Cardiac muscle cell (in vitro differentiated cells and primary cell): ENCODE measurements around the gene MARS1. TPM values are rescaled to one million over a fixed set of nuclear protein-coding genes. Genes with fewer than 3 reads are reported as not detected.

Experiments
- DNase-seq, 2 donors: peaks; one replicate each; pipeline versions ENCODE4 v3.0.0 to v3.0.0-alpha.2; 2010 to 2017; ENCODE audit warnings: low read depth in 1 of 2, low spot score in 1 of 2
- H3K27ac ChIP-seq: fragments of 200-600 bp; sonication (generic); 2 replicates; pipeline ENCODE4 v1.5.1; 2016
- H3K27me3 ChIP-seq: fragments of 200-600 bp; sonication (generic); 2 replicates; pipeline ENCODE4 v1.6.0; 2016; ENCODE audit warnings: control low read depth
- H3K36me3 ChIP-seq: fragments of 200-600 bp; sonication (generic); 2 replicates; pipeline ENCODE4 v1.5.1; 2016; ENCODE audit warnings: control low read depth
- H3K4me1 ChIP-seq: fragments of 200-600 bp; sonication (generic); 2 replicates; pipeline ENCODE4 v1.8.1; 2017; ENCODE audit warnings: low read depth, mild to moderate bottlenecking, mixed run types
- H3K4me3 ChIP-seq: fragments of 200-600 bp; sonication (generic); 2 replicates; pipeline ENCODE4 v1.5.1; 2016; ENCODE audit warnings: mild to moderate bottlenecking
- H3K9me3 ChIP-seq: fragments of 200-600 bp; sonication (generic); 2 replicates; pipeline ENCODE4 v1.5.1; 2017; ENCODE audit warnings: low read depth, mild to moderate bottlenecking, control low read depth
- polyA plus RNA-seq: library from polyadenylated mRNA; unstranded; fragments of >200 nt; fragmentation: Nextera tagmentation; extraction: Ambion mirVana; gene quantifications from 2 replicates; pipeline ENCODE4 v1.2.1, GENCODE V29; 2016
- total RNA-seq: library from RNA; depleted of rRNA; stranded (reverse); fragments of >200 nt; gene quantifications from 2 replicates; pipeline ENCODE4 v1.2.3, GENCODE V29; 2016
- TF ChIP-seq, protein P1 (sequence below): IDR thresholded peaks from 2 replicates; pipeline ENCODE4 v1.5.1; 2012; ENCODE audit warnings: low read depth, mild to moderate bottlenecking, low read length

MARS1 gene
- total and polyA plus RNA-seq, 2 experiments from 2014 or later: 76.7 to 190 TPM

DNA sequence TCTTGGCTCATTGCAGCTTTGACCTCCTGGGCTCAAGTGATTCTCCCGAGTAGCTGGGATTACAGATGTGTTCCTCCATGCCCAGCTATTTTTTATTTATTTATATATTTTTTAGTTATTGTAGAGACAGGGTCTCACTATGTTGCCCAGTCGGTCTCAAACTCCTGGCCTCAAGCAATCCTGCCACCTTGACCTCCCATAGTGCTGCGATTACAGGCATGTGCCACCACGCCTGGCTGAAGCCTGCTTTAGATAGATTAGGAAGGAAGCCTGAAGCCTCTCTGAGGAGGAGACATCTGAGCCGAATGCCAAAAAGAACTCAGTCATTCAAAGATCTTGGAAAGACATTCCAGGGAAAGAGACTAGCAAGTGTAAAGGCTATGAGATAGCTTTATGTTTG is 43.1 kb upstream of the MARS1 start:
- no peaks in the 10 kb centered on the region for H3K4me1 ChIP-seq
- DNase-seq: no peak
- H3K27ac ChIP-seq: no peak overlapping the region
- H3K36me3 ChIP-seq: no peaks in the 10 kb centered on the region
- H3K9me3 ChIP-seq: no peaks in the 10 kb centered on the region
- H3K27me3 ChIP-seq: no peaks in the 10 kb centered on the region
- TF ChIP-seq, protein P1, sequence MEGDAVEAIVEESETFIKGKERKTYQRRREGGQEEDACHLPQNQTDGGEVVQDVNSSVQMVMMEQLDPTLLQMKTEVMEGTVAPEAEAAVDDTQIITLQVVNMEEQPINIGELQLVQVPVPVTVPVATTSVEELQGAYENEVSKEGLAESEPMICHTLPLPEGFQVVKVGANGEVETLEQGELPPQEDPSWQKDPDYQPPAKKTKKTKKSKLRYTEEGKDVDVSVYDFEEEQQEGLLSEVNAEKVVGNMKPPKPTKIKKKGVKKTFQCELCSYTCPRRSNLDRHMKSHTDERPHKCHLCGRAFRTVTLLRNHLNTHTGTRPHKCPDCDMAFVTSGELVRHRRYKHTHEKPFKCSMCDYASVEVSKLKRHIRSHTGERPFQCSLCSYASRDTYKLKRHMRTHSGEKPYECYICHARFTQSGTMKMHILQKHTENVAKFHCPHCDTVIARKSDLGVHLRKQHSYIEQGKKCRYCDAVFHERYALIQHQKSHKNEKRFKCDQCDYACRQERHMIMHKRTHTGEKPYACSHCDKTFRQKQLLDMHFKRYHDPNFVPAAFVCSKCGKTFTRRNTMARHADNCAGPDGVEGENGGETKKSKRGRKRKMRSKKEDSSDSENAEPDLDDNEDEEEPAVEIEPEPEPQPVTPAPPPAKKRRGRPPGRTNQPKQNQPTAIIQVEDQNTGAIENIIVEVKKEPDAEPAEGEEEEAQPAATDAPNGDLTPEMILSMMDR: no peak
- H3K4me3 ChIP-seq: no peak overlapping the region

DNA sequence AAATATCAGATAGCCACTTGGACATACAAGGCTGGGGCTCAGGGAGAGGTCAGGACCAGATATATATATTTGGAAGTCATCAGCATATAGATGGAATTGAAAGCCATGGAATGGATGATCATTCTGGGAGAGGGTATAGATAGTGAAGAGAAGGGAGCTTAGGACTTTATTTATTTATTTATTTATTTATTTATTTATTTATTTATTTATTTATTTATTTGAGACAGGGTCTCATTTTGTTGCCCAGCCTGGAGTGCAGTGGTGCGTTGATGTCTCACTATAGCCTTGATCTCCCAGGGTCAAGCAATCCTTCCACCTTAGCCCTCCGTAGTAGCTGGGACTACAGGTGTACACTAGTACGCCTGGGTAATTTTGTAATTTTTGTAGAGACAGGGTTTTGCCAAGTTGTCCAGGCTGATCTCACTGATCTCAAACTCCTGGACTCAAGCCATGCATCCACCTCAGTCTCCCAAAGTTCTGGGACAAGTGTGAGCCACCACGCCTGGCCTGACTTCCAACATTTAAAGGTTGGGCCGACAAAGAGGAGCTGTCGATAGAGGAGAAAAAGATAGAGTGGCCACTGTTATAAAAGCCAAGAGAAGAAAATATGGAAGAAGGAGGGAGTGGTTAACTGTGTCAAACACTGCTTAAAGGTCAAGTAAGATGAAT is 41.4 kb upstream of the MARS1 start:
- Histone ChIP-seq H3K36me3 (no peaks in the 10 kb centered on the region), H3K9me3 (no peaks in the 10 kb centered on the region), H3K27me3 (no peaks in the 10 kb centered on the region), H3K27ac (no peak overlapping the region), H3K4me3 (no peak overlapping the region), H3K4me1 (peaks cover 4% of the 10 kb centered on the region)
- DNase-seq: no peak
- TF ChIP-seq, protein P1: no peak

DNA sequence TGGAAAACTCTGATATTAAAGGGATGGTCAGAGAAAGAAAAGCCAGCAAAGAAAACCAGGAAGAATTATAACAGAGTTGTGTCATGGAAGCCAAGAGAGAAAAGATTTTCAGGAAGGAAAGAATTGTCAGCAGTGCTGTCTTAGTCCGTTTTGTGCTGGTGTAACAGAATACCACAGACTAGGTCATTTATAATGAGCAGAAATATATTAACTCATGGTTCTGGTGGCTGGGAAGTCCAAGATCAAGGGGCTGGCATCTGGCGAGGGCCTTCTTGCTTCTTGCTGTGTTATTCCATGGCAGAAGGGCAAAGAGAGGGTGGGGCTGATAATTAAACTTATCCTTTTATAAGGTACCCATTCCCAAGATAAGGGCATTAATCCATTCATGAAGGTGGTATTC is 39.2 kb upstream of the MARS1 start:
- no peak overlapping the region for H3K4me3 ChIP-seq
- TF ChIP-seq, protein P1: no peak
- H3K27ac ChIP-seq: no peak overlapping the region
- no peak for DNase-seq
- H3K9me3 ChIP-seq: no peaks in the 10 kb centered on the region
- peaks cover 13% of the 10 kb centered on the region for H3K4me1 ChIP-seq
- H3K27me3 ChIP-seq: no peaks in the 10 kb centered on the region
- no peaks in the 10 kb centered on the region for H3K36me3 ChIP-seq

DNA sequence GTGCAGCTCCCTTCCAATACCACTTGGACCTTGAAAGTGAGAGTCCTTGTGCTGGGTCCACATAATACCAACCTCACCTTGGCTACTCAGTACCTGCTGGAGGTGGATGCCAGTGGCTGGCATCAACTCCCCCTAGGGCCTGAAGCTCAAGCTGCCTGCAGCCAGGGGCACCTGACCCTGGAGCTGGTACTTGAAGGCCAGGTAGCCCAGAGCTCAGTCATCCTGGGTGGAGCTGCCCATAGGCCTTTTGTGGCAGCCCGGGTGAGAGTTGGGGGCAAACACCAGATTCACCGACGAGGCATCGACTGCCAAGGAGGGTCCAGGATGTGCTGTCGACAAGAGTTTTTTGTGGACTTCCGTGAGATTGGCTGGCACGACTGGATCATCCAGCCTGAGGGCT is 38.5 kb upstream of the MARS1 start:
- TF ChIP-seq, protein P1: no peak
- DNase-seq: no peak
- Histone ChIP-seq H3K27ac (no peak overlapping the region), H3K36me3 (no peaks in the 10 kb centered on the region), H3K4me3 (no peak overlapping the region), H3K4me1 (peaks cover 13% of the 10 kb centered on the region), H3K27me3 (no peaks in the 10 kb centered on the region), H3K9me3 (no peaks in the 10 kb centered on the region)

DNA sequence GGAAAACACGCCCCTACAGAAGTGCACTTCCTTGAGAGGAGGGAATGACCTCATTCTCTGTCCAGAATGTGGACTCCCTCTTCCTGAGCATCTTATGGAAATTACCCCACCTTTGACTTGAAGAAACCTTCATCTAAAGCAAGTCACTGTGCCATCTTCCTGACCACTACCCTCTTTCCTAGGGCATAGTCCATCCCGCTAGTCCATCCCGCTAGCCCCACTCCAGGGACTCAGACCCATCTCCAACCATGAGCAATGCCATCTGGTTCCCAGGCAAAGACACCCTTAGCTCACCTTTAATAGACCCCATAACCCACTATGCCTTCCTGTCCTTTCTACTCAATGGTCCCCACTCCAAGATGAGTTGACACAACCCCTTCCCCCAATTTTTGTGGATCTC is 37.8 kb upstream of the MARS1 start:
- Histone ChIP-seq H3K27me3 (no peaks in the 10 kb centered on the region), H3K27ac (no peak overlapping the region), H3K36me3 (no peaks in the 10 kb centered on the region), H3K9me3 (no peaks in the 10 kb centered on the region), H3K4me1 (peaks cover 16% of the 10 kb centered on the region), H3K4me3 (no peak overlapping the region)
- DNase-seq: no peak
- TF ChIP-seq, protein P1: no peak
